HG03103 (cell line): ENCODE data around the gene FBN1.

Experiments used
- ATAC-seq: cut with Tn5 transposase; IDR thresholded peaks from one replicate; pipeline ENCODE4 v1.9.1; 2021; ENCODE audit warnings: low read depth; ENCODE audit not compliant: unreplicated experiment

Gene FBN1

DNA sequence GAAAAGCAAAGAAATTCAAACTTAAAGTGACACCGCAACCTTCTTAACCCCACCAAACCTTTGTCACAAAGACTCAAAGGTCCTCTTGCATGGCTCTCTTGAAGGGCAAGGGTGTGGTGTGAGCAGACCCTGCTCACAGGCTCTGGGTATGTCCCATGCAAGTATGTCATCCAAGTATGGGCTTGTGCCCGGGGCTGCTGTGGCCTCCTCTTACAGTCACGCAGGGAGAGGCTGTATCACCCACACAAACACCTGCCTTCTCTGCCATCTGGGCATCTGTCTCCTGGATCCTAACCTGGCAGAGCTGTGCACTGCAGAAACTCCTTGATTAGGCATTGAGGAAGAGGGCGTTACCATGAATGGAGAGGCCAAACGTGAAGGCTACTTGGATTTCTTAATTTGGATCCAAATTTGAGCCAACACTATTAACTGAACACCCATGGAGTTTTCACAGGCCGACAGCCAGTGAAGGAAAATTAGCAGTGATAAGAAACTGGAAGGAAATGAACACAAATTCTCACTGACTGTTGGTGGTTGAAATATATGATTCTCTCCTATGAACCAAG, 167.6 kb downstream of the FBN1 start:
- no peak for ATAC-seq

DNA sequence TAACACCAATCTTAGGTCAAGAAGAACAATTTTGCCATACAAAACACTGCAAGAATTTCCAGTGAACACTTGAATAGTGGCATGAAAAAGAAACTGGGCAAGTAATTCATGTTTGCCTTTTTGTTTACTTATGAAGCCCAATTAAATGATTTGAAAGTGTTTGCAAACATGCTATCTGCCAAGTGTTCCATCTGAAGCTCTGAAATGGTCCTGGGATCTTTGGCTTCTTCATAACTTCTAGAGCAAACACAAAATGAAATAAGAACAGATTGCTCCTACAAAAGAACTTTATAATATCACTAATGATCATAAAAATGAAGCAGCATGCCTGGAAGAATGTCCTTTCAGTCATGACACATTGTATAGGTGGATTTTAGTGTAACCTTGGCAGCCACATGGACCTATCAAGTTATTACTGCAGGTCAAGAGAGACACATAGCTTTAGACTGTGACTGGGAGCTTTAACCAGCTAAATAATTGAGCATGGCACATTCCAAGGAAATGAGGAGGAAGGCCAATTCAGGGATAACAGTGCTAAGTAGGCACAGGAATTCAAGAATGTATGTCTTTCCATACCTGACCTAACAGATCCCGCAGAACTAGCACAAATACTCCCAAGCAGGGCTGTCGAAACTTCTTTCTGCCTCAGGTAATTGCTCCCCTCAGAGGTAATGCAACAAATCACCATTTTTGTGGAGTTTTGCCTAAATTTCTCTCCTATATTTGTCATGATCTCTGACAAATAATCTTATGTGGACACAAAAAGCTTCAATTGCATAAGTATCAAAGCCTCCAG, 169.7 kb downstream of the FBN1 start:
- no peak for ATAC-seq

DNA sequence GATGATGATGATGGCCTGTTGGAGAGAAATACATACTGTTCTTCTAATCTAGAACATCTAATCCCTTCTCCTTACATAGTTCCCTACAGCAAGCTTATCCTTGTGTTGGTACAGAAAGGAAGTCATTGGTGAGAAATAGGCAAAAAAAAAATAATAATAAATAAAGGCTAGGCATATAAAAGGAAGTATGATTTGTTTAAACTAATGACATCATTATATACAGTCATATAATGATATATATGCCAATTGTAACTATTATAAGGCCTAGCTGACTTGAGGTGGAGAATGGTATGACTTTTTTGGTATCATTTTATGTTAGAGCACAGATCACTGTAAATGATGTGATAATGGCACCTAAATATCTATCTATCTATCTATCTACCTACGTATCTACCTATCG, 171.8 kb downstream of the FBN1 start:
- ATAC-seq = no peak

DNA sequence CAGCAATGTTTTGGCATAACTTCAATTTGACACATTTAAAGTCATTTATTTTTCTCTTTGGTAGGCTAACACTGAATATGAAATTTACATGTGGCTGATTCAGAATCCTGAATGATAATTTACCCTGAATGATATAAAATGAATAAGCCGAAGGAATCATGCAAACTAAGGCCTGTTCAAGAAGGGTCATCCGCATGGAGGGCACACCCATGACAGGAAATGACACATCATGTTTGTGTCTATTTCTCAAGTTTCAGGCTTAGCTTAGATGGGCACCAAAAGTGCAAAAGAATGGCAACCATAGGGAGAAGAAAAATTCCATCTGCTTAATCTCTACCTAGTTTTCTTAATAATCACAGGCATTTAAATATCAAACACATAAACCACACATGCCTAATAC, 172.8 kb downstream of the FBN1 start:
- ATAC-seq = no peak

DNA sequence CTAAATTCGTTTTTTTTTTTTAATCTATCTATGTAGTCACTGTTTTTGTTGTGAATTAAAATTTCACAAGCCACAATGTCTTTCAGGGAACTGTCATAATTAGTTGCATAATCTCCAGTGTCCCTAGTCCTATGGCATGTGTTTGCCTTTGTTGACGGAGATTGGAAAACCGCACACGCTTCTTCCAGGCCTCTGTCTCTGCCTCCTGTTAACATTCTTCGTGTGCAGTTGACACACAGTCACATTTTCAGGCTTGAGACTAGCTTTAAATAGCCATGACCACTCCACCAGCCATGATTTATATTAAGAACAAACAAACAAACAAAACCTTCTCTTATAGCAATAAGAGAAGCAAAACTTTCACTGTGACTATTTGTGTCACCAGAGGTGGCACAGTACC, 174.4 kb downstream of the FBN1 start:
- ATAC-seq = no peak

DNA sequence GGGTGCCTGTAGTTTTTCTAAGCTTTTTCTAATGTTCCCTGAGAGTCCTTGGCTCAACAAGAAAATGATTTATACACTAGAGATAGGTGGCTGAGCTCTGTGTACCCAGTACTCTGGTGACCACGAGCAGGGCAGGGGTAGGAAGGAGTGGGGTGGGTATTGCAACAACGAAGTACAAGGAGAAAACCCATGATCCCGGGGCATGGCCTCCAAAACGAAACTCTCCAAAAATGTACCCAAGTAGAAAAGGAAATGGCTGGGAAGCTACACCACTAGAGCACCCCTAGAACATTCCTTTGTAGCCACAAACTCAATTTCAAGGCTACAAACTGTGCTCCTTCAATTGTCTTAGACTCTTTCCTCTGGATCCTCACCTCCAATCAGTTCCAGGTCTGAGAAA, 175.4 kb downstream of the FBN1 start:
- no peak for ATAC-seq

DNA sequence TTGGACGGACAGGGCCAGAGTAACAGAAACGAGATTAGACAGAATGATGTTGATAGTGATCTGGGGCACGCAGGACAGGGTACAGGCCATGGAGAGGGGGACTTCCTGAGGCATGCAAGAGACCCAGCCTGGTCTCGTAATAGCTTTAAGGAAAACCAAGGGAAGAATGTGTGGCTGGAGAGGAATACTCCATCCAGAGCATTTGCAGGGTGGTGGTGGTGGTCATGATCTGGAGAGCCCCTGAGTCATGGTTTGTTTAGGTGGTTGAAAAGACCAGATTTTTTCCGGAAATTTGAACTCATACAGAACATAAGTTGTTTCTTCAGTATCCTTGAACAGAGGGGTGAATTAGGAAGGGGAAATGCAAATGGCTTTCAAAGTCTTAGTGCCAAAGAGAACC, 175.8 kb downstream of the FBN1 start:
- ATAC-seq = no peak

DNA sequence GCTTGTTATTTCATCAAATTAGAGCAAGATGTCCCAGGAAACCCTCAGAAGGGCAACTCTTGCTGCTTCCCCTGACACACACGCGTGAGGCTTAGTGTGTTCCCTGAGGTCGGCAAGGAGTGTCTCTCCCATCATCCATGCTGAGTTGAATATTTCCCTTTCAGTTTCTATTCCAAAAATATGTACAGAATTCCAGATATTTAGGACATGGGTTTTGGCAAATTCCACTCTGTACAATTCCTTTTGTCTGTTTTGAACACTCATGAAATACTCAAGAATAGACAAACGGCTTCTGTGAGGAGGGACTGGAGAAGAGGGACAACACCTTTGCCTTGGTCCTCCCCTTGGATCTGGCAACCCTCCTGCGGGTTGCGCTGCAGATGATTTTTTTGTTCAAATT, 176.2 kb downstream of the FBN1 start:
- no peak for ATAC-seq

DNA sequence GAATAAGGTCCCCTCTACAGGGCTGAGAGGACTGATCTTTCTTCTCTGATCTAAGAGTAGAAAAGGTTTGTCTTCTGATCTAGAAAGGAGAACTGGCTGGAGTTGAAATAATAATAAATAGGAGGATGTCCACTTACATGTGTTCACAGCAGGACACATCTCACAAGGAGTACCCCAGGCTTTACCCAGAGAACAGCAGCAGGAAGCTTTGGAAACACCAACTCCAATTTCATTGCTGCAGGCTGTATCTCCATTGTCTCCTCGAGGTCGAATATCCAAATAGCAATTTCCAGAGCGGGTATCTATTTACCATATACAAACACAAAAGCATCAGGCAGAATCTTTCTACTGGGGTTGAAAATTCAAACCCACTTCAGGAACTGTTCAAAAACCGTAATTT, 177.7 kb downstream of the FBN1 start:
- ATAC-seq = no peak

DNA sequence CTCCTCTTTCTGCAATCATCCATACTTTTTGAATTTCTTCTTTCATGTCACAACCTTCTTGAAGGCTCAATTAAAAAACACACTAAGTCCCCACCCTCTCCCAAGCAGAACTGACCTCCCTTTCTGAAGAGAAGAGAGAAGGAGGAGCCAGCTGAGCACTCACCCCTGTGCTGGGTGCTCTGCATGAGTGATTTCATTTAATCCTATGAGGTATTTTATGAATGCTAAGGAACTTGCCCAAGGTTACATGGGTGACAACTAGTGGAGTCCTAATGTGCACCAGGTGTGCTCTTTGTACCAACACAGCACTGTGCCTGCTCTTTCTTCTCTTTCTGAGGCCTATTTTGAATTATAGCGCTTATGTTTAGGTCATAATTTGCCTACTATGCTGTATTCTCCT, 178.7 kb downstream of the FBN1 start:
- no peak for ATAC-seq

DNA sequence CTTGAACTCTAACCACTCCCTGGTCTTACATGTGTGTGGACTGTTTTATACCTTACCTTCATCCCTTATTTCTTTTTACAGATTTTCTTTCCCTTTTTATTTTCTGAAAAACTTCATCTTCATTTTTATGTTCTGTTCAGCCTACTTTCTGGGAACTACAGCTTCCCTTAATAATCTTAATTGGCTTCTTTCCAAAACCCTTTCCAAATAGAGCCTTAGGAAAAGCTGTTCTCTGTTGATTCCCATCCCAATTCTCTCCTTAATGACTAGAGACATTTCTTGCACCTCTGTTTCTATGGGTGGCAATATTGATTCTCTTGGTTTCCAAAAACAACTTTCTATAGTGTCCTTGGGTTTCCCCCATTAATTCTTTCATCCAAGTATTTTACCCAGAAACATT, 179.4 kb downstream of the FBN1 start:
- no peak for ATAC-seq

DNA sequence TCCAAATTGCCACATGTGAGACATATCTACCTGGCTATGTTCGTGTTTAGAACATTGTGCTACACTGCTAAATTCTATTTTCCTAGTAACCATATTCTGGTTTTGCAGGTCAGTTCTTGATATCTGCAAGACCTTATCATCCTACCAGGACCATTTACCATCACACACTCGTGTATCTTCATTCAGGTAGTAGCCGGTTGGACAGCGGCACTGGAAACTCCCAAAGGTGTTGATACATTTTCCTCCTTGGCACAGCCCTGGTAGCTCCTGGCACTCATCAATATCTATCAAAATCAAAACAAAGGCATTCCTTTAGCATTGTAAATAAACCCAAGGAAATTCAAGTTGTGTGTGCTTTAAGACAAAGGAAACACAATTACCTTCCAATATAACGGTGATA, 180.1 kb downstream of the FBN1 start:
- no peak for ATAC-seq

DNA sequence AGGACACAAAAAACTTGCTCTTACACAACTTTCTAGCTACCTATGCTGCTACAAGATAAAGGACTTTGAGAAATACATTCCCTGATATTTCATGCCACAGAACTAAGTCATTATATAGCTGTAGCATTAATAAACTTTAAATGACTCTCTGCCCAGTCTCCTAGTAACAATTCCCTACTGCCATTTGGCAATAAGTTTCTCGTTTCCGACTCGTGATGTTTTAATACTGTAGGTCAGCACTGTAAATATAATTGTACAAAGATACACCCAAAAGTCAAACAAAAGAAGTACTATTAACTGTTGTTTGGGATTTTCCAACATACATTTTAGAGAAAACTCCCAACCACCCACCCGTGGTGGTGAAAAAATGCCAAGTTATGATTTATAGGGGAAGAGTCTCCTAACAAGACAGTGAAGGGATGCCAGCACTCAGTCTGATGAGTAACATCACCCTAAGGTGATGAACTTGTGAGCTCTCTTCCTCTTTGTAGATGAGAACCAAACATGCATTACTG, 182.1 kb downstream of the FBN1 start:
- ATAC-seq = no peak

DNA sequence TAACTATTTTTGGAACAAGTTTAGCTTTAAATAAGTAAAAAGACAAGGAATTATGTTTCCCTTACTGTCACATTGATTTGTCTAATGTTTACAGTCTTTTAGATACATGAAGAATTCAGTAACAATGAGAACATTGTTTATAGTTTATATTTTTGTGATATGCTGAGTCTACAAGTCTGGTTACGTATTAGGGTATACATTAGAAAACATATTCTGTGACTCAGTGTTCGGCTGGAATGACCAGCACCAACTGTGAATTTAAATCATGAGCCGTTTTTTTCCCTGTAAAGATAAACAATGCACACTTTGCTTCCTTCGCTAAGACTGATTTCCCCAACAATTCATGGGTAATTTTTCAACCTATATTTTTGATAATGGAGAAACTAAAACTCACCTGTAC, 182.8 kb downstream of the FBN1 start:
- ATAC-seq = no peak

DNA sequence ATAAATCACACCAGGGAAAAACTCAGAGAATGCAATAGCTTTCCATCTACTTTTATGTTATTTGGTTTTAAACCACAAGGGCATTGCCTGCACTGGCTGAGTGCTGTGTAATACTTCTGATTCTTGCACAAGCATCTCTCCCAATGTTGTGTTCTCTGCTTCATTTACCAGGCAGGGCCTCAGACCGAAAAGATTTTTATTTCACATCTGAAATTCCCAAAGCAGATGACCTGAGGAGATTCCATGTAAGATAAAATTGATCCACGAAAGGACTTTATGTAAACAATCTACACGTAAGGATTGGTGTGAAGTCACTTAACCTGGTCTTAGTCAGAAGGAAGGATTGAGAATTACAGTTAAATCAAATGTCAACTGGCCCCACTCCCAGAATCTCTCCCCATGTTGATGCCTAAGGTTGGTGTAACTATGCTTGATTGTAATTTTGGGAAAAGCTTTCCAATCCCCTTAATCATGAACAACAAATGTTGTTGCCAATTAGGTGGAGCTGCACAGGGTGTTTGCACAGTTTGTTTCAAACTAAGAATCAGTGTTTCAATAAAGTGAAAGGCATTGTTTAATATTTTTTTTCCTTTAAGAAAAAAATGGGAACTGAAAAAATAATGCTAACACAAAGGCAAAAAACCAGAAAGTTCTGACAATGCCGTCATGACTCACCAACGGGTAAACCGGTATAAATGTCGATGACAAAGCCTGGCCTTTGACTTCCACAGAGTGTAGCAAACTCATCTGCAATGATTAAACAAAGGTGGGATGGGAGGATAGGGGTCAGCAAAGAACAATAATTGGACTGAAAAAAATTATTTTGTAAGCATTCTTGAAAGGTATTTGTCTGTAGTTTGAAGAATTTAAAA, 185.7 kb downstream of the FBN1 start:
- ATAC-seq = no peak

DNA sequence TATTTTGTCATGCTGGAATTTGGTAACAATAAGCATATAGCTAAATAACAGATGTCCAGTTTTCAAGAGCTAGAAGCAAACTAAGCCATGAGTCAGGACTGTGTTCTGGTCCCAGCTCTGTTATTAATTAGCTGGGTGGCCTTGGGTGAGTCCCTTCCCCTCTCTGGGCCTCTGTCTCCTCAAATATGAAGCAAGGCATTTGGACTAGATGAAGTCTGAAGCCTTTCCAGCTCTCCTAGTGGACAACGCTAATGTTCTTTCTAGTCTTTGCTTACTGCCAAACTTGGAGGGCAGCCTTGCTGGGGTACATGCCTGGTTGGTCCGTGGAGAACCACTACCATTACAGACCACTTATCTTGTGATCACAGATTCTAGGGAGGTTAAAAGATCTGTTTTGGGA, 186.6 kb downstream of the FBN1 start:
- ATAC-seq = no peak

DNA sequence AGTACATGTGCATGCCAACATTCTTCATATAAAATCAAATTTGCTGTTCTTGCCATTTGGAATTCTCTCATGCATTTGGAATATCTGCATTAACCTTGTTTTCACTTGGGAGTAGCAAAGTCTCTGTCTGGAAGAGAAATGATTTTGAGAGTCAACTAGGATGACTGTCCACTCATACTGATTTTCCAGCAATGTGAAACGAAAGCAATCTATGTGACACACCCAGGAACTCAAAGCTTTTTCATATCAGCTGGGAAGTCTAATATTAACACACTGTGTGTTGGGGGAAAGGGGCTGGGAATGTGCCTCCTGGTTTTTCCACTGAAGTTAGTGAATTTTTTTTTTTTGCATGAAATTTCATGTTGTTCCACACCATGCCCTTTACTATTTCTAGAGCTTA, 189.4 kb downstream of the FBN1 start:
- ATAC-seq = no peak

DNA sequence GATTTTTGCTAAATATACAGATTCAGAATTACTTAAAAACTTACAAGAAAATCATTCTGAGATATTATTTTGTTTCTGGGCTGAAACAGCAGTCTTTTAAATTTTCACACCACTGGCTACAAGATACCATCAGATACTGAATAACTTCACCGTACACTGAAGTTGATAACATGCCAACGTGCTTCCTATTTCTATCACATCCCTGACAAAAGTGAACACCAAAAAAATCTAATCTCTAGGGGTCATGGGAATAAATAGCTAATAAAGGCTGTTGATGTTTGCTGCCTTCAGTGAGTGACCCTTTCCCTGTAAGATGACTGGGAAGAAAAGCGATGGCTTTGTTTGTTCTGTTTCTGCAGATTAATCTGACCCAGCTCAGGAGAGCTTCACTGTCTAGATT, 193.8 kb downstream of the FBN1 start:
- no peak for ATAC-seq

DNA sequence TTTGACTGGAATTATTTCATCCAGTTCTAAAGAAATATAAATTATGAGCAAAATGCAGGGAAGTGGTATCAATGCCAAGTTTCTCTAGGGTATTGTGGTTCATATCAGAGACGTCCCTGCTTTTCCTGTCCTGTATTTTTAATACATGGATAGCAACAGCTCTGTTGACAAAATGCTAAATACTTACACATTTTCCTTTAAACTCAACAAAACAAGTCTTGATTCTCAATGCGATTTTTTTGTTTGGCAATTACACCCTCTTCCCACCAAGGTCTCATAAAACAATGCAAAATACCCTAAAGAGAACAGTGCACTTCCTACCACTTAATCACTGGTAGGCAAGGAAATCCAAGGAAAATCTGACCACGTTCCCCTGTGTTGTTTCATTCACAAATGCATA, 194.3 kb downstream of the FBN1 start:
- no peak for ATAC-seq

DNA sequence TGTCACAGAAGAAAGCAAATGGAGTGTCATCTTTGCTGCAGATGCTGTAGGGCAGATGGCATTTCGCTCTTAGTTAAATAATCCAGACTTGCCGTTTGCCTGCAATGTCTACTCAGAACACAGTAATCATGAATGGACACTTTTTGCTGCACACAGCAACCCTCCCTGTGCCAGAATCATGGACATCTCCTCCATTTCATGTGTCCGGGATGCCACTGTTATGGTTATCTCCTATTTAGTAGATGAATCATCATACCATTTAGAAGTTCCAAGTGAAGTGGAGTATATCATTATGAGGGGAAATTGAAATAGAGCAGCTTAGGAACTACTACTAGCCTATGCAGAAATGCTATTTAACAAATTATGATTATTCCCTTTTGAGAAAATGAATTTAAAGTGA, 195.8 kb downstream of the FBN1 start:
- ATAC-seq = no peak

DNA sequence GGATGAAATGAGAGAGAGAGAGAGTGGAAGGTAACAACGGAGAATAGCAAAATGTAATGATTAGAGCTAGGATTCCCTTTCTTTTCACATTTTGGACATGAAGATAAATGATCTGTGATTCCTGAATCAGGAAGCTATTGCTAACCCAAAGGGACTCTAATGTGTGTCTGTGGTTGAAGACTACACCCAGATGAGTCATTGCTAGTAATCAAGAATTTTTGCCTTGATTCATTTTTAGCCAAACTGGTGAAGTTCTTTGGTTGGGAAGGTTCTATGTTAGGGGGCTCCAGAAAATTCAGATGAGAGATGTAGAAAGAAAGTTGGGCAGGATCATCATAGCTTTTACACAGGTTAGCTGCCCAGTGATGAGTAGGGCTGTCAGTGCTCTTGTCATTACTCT, 197.9 kb downstream of the FBN1 start:
- ATAC-seq = no peak

DNA sequence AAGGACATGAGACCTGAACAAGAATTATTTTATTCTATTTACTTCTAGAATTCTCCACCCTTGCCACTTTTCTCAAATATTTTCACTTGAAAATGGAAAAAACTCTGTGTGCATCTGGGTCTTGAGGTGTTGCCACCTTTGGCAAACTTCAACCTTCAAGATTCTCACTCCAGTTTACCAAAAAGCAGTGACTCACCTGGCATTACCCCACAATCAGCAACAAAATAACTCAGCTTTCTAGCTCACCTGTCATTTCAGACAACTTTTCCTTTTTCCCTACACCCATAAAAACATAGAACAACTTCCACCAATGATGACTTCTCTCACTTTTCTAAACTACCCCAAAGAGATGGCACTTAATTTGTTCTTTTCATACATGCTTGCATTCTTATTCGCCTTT, 198.5 kb downstream of the FBN1 start:
- ATAC-seq = no peak
